HG03196 (cell line): ENCODE data around the gene CDKL1.
A peak's percentile ranks its signal among the peaks of the same experiment; 100 is the strongest.
"Not testable (repeated sequence)": the region's sequence is repeated elsewhere in the genome, so short reads cannot be mapped to it uniquely, and the experiment has no call there.

Experiments used
- ATAC-seq: cut with Tn5 transposase; IDR thresholded peaks from one replicate; pipeline ENCODE4 v1.9.1; 2021; ENCODE audit not compliant: unreplicated experiment

Gene CDKL1

DNA sequence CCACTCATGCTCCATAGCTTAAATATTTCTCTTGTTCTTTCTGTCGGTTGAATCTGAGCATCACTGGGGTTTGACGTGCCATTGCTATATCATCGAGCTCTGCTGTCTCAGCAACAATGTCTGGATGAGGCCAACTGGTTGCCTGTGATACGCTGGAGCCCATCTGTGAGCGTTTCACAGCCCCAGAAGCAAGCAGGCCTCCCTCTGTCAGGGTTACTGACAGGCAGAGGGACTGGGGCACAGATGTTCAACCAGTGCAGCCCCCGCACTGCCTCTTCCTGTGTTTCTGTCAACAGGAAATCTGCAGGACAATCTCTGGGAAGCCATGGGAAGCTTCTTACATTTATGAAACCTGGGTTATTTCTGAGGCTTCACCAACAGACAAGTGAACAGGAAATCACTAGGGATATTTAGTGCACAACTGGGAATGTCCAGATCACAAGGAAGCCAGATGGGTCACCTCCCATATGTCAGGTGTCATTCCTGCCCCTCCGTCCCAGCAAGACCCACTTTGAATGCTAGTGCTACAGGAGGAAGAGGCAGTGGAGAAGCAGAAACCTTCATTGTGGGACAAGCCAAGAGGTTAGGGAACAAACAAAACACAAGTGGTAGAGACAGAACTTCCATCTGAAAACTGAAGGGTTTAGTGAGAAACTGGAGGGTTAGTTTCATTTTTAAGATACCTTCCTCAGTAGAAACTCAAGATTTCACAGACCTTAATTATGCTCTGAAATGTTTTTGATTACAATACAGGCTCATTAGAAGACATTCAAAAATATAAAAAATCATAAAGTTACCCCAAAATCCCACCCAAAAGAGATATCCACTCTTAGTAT, 60.5 kb downstream of the CDKL1 start:
- ATAC-seq, result no peak

DNA sequence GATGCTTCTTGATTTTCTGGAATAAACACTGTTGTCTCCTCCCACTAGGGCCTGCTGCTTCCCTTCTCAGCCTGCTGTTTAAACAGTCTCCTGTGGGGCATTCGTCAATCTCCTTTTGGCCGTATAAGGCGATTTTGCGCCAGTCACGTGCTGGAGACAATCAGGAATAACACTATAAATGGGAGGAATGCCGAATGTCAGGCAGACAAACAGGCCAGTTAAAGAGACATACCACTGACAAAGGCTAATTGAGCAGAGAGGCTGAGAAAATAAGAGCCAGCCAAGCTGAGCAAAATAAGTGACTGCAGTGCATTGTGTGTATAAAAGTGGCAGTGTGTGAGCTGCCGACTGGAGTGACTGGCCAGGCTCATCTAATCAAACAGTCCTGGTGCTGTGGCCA, 61.3 kb downstream of the CDKL1 start:
- no peak for ATAC-seq

DNA sequence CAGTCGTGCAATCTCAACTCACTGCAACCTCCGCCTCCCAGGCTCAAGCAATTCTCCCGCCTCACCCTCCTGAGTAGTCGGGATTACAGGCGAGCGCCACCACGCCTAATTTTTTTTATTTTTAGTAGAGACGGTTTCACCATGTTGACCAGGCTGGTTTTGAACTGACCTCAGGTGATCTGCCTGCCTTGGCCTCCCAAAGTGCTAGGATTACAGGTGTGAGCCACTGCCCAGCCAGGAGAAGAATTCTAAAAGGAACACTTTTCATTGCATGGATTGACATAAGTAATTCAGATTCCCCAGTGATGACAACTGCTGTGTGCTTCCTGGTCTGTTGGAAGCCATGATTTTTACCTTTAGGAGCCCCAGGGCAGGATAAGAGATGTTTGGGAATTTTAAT, 62.5 kb downstream of the CDKL1 start:
- no peak for ATAC-seq

DNA sequence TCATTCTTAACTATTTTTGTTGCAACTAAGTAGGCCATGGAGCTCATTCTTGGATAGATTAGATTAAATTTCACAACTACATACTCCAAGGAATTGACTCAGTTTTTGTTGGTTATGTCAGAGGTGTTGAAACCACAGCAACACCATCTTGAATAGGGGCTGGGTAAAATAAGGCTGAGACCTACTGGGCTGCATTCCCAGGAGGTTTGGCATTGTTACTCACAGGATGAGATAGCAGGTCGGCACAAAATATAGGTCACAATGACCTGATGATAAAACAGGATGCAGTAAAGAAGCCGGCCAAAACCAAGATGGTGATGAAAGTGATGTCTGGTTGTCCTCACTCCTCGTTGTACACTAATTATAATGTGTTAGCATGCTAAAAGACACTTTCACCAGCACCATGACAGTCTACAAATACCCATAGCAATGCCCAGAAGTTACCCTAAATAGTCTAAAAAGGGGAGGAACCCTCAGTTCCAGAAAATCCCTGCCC, 63.6 kb downstream of the CDKL1 start:
- no peak for ATAC-seq

GRCh38 chr14:50331596-50331995, 65.1 kb downstream of the CDKL1 start:
- ATAC-seq, result no peak

- peak; percentile 88 for ATAC-seq
Observed at GRCh38 chr14:50321009-50321660, 75.5 kb downstream of the CDKL1 start.

DNA sequence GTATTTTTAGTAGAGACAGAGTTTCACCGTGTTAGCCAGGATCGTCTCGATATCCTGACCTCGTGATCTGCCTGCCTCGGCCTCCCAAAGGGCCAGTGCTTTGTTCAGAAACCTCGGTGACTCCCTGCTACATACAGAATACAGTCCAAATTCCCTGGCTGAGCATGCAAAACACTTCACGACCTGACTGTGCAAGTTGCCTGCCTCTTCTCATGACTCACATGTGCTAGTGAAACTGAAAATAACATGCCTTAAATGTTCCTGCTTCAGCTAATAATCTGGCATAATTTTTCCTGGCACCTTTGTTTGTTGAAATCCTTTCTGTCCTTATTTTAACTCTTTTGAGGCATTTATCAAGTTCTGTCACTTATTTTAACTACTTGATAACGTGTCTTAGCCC, 76.4 kb downstream of the CDKL1 start:
- ATAC-seq, result no peak

DNA sequence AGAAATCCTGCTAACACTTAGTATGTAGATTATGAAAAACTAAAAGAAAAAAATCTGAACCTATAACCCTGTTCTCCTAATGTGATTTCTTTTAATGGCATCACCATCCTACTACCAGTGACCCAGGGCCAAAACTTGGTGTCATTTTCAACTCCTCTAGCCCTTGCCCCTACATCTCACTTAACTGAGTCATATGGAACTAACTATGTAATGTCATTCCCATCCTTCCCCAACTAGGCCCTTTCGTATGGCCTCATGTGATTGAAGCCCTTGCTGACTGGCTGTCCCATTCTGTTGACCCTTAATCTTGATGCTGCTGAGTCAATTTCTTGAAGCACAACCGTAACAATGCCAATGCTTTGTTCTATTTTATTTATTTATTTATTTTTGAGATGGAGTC, 77.0 kb downstream of the CDKL1 start:
- ATAC-seq, result no peak

DNA sequence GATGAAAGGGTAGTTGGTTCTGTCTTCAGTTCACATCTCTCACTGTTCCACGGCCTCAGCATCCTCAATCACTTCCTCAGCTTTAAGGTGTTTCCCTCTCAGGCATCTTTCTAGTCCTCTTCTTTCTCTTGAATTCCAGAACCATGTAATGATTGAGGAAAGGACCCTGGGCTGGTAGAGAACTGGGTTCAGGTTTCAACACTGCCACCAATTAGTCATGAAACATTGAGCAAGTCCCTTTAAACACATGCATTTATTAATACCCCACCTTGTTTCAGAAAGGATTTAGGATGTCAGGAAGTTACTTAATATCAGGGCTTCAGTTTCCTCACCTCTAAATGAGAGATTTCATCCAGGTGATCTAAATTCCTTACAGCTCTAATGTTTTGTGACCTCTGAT, 77.4 kb downstream of the CDKL1 start:
- ATAC-seq, result no peak

DNA sequence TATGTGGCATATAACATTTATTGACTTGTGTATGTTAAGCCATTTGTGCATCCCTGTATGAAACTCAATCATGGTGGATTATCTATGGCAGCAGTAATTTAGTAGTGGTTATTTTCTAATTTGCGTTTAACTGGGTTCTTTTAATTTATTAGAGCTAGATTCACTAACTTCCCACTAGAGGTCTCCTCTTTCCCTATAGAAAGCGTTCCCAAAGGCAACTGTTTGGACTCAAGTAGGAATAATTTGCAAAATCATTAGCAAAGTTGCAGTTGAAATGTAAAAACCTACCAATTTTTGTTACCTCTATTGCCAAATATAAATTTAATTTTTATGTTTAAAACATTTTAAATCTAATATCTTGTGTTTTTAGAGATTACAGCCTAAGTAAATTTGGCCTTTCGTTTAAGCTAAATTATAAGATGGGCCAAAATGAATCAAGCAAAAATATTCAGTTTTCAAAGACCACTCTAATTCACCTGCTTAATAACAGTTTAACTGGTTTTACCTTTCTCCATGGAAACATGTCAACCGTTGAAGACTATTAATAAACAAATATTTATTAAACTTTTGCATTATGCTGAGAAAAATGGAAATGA, 78.6 kb downstream of the CDKL1 start:
- ATAC-seq, result no peak

- not testable (repeated sequence) for ATAC-seq
Observed at GRCh38 chr14:50314098-50314497, 82.6 kb downstream of the CDKL1 start.

GRCh38 chr14:50312734-50313054, 84.0 kb downstream of the CDKL1 start:
- no peak for ATAC-seq

GRCh38 chr14:50311972-50312733, 84.5 kb downstream of the CDKL1 start, which contains the start of the genes DMAC2L and L2HGDH:
DMAC2L (plus strand) TSS chr14:50312324; CDS start chr14:50321488, 9,164 bp downstream.
L2HGDH (minus strand) TSS chr14:50312229; CDS start chr14:50312150, 79 bp downstream.
- ATAC-seq, result peak; percentile 92

- ATAC-seq, result no peak
Observed at GRCh38 chr14:50311337-50311971, 85.2 kb downstream of the CDKL1 start.

- no peak for ATAC-seq
Observed at GRCh38 chr14:50310445-50310844, 86.2 kb downstream of the CDKL1 start.

DNA sequence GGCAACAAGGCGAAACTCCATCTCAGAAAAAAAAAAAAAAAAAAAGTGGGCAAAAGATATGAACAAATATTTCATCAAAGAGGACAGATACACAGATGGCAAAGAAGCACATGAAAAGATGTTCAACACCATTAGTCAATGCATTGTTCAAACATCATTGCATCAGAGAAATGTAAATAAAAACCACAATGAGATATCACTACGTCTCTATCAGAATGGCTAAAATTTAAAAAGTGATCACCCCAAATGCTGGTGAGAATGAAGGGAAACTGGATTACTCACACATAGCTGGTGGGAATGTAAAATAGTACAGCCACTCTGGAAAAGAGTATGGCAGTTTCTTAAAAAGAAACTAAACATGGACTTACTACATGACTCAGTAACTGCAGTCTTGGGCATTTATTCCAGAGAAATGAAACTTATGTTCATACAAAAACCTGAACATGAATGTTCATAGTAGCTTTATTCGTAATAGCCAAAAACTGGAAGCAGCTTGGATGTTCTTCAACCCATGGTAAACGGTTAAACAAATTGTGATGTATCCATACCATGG, 88.2 kb downstream of the CDKL1 start:
- ATAC-seq, result no peak

DNA sequence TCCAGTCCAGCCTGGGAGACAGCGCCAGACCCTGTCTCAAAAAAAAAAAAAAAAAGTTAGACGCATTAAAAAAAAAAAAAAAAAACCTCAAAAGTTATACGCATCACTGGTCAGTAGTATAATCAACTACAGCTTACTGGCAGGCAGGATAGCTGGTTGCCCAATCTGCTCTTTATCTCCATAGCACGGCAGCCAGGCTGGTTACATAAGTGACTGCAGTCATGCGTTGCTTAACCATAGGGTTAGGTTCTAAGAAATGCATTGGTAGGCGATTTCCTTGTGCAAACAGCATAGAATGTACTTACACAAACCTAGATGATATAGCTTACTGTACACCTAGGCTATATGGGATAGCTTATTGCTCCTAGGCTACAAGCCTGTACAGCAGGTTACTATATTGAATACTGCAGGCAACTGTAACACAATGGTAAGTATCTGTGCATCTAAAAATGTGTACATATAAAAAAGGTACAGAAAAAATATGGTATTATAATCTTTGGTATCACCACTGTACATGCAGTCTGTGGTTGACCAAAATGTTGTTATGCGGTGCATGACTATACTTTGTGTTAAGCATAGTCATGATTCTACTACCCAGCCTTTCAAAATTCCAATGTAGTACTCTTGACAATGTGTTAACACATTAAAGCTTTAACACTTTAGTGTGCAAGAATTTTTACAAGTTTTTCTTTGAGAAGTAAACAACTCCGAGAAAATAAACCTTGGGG, 92.8 kb downstream of the CDKL1 start:
- ATAC-seq, result no peak

DNA sequence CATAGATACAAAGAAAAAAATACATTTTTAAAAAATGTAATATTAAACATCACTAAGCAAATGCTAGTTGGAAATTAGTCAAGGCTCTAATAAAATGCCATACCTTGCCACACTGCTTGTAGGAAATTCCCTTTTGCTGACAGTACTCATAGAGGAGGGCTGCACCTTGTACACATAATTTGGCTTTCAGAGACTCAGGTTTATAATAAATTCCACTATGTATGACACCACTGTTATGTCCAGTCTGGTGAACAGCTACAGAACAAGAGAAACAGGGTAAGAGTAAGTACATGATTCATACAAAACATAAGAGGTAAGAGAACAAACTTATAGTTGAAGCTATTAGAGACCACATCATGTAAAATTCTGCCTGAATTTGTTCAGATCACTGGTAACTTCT, 94.8 kb downstream of the CDKL1 start:
- ATAC-seq, result no peak

DNA sequence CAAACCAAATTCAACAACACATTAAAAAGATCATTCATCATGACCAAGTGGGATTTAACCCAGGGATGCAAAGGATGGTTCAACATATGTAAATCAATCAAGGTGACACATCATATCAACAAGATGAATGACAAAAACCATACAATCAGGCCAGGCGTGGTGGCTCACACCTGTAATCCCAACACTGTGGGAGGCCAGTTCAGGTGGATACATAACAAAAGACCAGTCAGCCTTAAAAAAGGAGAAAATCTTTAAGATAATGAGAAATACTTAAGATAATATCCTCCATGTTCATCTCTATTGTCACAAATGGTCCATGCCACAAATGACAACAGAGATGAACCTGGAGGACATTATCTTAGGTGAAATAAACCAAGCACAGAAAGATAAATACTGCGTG, 97.1 kb downstream of the CDKL1 start:
- no peak for ATAC-seq

DNA sequence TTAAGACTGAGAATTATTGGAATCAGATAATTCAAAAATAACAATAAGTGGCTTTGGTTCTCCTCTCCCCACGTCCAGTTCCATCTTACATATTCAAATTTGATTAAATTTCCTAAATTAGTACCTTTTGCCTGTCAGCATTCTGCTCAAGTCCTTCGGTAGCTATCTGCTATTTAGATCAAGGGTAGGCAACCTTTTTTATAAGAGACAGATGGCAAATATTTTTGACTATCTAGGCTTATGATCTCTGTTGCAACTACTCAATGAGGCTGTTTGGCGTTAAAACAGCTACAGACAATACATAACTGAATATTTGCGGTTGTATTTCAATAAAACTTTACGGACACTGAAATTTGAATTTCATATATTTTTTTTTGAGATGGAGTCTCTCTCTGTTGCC, 106.4 kb downstream of the CDKL1 start:
- ATAC-seq, result no peak
